Neural progenitor cell (in vitro differentiated cells): Measurements from ENCODE around the gene STK32B.

Experiments used
- EZH2 ChIP-seq: fragments of 200-600 bp; sonication (generic); IDR thresholded peaks from 2 replicates; pipeline ENCODE4 v1.6.1; 2017; ENCODE audit warnings: antibody characterized with exemption, mild to moderate bottlenecking, moderate library complexity
- EZH2phosphoT487 ChIP-seq: fragments of 200-600 bp; sonication (generic); IDR thresholded peaks from 2 replicates; pipeline ENCODE4 v1.6.1; 2017; ENCODE audit warnings: antibody characterized with exemption
- TF ChIP-seq, protein P1 (sequence below): fragments of 200-600 bp; sonication (generic); IDR thresholded peaks from 2 replicates; pipeline ENCODE4 v1.5.1; 2017; ENCODE audit warnings: antibody characterized with exemption, mild to moderate bottlenecking

DNA sequence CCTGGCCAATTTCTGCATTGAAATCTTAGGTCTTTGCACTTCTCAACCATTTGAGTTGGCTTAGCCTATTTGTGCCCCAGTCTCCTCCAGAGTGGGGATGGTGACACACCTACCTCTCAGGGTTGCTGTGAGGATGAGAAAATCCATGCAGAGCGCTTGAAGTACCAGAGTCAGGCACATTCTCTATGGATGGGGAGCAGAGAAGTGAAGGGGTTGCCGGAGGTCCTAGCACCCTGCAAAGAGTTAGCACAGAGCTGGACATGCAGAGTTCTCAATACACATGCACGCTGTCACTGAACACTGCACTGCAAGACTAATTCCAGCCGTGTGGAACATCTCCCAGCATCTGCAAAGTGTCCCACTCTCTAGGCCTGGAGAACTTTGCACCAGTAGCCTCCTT, 2.6 kb upstream of the STK32B start:
- TF ChIP-seq, protein P1, sequence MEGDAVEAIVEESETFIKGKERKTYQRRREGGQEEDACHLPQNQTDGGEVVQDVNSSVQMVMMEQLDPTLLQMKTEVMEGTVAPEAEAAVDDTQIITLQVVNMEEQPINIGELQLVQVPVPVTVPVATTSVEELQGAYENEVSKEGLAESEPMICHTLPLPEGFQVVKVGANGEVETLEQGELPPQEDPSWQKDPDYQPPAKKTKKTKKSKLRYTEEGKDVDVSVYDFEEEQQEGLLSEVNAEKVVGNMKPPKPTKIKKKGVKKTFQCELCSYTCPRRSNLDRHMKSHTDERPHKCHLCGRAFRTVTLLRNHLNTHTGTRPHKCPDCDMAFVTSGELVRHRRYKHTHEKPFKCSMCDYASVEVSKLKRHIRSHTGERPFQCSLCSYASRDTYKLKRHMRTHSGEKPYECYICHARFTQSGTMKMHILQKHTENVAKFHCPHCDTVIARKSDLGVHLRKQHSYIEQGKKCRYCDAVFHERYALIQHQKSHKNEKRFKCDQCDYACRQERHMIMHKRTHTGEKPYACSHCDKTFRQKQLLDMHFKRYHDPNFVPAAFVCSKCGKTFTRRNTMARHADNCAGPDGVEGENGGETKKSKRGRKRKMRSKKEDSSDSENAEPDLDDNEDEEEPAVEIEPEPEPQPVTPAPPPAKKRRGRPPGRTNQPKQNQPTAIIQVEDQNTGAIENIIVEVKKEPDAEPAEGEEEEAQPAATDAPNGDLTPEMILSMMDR = no peak
- TF ChIP-seq EZH2phosphoT487 (no peak), EZH2 (no peak)
